GM04504 (cell line): ENCODE data around the gene NT5DC3.
"Not testable (repeated sequence)": the region's sequence is repeated elsewhere in the genome, so short reads cannot be mapped to it uniquely, and the experiment has no call there.

Experiments
- DNase-seq: peaks from one replicate; pipeline ENCODE4 v3.0.0-alpha.2; 2012; ENCODE audit warnings: low read depth

Gene NT5DC3

DNA sequence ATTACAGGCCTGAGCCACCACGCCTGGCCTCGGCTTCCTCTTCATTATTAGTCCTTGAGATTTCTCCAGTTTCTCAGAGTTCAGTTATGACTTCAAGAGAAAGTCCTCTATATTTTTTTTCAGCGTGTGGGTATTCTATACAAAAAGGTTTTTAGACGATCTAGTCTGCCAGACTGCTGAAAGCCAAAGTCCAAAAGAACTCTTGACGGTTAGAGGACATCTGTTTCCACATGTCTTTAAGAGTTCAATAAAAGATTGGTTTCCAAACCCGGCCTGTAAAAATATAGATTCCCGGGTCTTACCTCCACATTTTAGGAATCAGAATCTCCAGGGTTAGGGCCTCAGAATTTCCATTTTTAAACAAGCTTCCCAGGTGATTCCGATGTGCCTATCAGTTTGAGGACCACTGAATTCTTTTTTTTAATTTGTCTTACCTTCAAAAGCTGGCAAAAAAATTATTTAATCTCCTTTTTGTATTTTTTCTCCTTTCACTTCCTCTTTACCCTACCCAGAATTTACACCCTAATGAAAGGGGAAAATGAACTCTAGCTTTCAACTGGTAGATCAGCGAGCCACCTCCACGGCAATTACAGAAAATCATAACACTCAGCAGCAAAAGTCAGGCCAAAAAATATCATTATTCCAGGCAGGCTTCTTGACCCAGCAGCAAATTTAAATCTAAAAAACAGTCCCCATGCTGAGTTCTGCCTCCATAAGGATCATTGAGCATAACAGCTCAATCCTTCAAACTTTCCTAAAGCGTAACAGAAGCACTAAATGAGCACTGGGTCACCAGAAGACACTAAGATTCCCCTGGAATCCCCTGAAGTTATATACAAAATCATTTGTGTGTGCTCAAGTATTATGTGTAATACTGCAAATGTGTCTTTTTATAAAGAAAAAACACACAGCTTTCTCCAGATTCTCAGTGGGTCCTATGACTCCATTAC, 8.7 kb downstream of the NT5DC3 start:
- DNase-seq = no peak

GRCh38 chr12:103830730-103831320, 10.2 kb downstream of the NT5DC3 start:
- no peak for DNase-seq

- no peak for DNase-seq
Measured at GRCh38 chr12:103830025-103830725, 10.9 kb downstream of the NT5DC3 start.

GRCh38 chr12:103829092-103829491, 11.9 kb downstream of the NT5DC3 start:
- no peak for DNase-seq

DNA sequence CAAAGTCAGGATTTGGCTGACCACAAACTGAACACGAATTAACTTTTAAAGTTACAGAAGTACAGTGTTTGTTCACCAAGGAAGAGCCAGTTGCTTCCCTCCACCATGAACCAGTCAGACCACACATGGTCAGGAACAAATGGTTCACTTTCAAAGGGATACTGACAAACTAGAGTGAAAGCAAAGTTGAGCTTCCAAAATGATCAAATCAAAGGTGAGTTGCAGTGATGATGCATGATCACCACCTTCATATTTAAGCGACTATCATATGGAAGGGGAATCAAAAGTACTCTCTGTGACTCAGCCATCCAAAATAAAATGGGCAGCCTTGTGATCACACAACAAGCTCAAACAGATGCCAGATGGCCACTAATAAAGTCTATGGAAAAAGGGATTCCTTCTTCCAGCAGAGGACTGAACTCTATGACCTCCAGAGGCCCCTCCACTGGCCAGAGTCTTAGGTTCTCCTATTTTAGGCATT, 13.1 kb downstream of the NT5DC3 start:
- DNase-seq = no peak

GRCh38 chr12:103824845-103825244, 16.2 kb downstream of the NT5DC3 start:
- DNase-seq = no peak

DNA sequence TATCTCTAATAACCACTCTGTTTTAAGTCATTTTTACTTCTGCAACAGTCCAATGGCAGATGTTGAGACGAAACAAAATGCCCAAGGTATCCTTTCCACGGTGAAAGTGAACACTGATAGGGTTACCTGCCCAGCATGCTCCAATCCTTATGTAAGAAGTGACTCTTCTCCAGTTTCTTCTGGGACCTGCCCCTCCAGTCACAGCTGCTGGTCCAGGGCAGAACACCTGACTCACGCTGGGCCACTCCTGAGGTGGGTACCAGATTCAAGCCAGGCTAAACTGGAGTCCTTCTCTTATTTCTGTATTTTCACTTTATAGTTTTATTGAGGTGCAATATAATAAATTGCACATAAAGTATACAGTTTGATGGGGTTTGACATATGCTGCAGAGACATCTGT, 16.7 kb downstream of the NT5DC3 start:
- no peak for DNase-seq

GRCh38 chr12:103823871-103824270, 17.2 kb downstream of the NT5DC3 start:
- no peak for DNase-seq

GRCh38 chr12:103821773-103822172, 19.3 kb downstream of the NT5DC3 start:
- no peak for DNase-seq

DNA sequence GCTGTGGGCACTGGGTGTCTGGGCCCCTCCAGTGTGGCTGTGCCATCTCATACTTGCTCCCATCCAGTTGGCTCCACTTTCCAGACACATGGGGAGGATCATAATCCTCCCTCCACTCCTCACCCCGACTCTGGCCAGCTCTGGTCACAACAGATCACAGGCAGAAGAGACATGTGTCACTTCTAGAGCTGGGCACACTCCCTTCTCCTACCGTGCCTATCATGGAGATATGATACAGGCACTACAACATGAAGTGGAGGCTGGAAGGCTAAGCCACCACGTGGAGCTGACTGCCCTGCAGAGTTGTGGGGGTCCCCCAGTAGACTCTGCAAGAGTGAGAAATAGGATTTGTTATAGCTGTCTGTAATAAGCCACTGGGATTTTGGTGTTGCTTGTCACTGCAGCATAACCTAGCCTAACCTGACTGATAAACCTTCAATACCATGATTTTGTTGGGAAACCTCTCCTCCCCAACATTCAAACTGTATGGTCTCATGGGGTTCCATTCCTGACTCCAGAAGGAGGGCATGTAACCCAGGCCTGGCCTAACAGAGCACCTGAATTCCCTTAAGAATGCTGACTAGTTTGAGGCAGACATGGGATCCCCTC, 20.0 kb downstream of the NT5DC3 start:
- DNase-seq = no peak

DNA sequence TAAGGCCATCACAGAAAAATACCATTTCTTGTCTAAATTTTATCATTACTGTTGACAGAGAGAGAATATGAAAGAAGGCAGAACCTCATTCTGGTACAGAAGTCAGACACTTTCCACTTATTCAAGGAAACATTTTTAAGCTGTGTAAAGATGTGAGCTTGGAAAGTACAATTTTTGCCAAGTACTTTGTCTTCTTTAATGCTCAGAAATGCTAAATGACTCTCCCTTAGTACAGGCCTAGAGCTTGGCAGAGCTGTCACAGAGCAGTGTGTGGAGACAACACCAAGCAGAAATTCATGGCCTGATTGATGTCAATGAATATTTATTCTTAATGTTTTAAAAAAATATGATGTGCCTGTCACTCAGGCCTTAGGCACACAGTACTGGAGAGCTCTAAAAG, 20.7 kb downstream of the NT5DC3 start:
- DNase-seq = no peak

- no peak for DNase-seq
Measured at GRCh38 chr12:103819892-103820291, 21.1 kb downstream of the NT5DC3 start.

DNA sequence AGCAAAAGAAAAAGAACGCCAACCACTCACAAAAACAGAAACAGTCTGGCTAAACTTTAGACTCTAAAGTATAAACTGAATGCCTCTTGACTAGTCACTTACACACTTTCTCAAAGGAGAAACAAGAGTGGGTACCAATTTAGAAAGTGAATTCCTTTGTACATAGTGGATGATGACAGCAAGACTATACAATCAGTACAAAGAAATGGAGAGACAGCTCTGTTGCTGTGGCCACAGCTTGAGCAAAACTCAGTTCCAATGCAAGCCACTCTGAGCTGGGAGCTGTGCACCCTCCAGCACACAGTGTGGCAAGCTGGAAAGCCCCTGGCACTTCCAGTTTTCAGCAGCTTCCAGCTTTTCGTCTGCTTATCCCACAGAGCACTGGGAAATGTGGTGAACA, 21.7 kb downstream of the NT5DC3 start:
- no peak for DNase-seq

DNA sequence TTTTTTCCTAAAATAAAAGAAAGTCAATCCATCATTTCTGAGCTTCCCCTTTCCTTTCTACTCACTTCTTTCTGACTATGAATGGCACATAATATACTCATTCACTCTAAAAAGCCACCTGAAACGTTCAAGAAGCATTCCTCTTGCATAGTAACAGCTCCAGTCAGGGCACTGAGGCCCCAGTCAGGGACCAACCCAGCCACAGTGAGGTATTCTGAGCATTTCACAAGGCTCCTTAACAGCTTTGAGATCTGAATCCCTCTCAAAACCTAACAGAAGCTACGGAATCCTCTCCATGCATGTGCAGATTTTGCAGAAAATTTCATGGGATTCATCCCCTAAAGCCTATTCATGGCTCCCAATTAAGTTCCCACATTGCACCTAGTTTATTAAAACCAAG, 23.2 kb downstream of the NT5DC3 start:
- DNase-seq = no peak

DNA sequence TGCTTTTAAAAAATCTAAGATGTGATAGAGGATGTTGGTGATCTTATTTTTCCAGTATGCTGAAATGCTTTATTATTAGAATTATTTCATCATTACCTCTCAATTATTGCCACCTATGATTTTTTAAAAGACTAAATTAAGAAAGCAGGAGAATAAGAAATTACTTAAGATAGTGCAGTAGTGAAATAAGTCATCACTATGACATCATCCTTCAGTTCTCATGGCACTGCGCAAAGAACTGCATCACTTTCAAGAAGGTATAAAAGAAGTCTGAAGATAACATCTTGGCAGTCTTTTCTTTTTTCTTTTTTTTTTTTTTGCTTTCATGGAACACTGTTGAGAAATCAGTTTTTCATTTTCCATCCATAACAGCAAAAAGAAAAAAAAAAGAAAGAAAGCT, 24.4 kb downstream of the NT5DC3 start:
- no peak for DNase-seq

GRCh38 chr12:103814436-103814835, 26.6 kb downstream of the NT5DC3 start:
- no peak for DNase-seq

DNA sequence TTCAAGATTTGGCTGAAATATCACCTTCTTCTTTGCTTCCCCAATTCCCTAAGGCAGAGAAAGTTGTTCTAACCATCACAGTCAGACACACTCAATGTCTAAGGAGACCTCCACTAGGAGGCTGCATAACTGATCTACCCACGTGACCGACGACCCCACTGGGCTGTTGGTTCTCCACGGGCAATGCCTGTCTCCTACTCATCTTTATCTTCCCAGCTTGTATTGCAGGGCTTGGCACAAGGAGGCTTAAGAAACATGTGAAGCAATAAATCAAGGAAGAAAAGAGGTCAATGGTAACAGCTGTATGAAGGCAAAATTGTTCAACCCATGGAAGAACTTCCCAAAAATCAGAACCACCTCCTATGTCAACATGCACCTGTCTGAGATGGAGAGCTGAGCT, 27.1 kb downstream of the NT5DC3 start:
- no peak for DNase-seq

DNA sequence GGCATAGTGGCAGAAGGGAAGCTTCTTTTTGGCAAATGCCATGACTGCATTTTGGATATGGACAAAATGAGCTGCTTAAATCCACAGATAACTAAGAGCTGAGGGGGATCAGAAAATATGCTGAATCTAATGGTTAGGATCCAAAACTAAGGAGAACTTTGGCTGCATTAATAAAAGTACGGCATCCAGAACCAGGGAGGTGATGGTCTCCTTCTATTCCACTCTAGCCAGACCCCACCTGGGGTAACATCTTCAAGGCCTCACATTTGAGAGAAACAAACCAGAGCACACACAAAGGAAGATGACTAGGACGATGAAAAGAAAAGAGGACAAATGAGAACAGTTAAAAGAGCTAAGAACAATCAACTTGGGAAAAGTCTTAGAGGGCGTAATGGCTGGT, 27.6 kb downstream of the NT5DC3 start:
- no peak for DNase-seq

GRCh38 chr12:103812789-103813188, 28.2 kb downstream of the NT5DC3 start:
- DNase-seq = no peak

DNA sequence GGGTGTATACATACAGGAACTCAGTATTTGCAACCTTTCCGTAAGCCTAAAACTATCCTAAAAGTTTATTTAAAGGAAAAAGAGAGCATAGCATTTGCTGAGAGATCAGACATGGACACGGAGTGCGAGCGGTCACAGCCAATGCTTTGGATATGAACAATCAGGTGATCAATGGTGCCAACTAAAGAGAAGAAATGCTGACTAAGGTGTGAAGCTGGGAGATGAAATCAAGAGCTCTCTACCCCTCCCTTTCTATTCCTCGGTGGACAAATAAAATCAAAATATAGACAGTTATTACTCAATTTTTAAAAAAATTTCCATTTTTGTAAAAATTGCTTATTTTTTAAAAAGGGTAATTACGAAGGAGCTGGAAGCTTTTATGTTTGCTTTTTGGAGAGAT, 29.2 kb downstream of the NT5DC3 start:
- no peak for DNase-seq

DNA sequence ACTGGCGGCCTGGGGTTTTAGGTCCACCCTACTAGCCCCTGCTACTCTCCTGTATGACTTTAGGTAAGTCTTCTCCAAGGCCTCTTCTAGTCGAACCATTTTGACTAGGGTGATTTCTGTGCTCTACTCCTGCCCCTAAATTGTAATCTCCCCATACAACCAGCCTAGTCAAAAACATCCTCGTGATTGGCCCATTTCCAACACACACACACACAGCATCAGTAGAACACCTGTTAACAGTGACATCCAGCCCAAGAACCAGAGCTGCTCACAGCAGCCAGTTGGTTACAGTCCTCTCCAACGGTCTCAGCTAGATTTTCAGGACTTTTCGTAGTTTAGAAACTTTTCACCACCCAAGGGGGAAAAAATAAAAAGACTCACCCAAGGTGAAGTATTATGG, 30.9 kb downstream of the NT5DC3 start:
- DNase-seq = no peak

GRCh38 chr12:103809639-103810038, 31.4 kb downstream of the NT5DC3 start:
- DNase-seq = not testable (repeated sequence)
